Lower leg skin (tissue), 4 donors: ENCODE measurements around the gene ASH1L. TPM values are rescaled to one million over a fixed set of nuclear protein-coding genes. Genes with fewer than 3 reads are reported as not detected.
"Not testable (repeated sequence)": the region's sequence is repeated elsewhere in the genome, so short reads cannot be mapped to it uniquely, and the experiment has no call there.

Source experiments
- DNase-seq, 2 donors: peaks; one replicate each; pipeline ENCODE4 v3.0.0-alpha.2; 2019; ENCODE audit warnings: low spot score in 2 of 2
- H3K4me3 ChIP-seq: fragments of 200-600 bp; sonication (generic); 2 replicates; pipeline ENCODE4 v1.5.1; 2017; ENCODE audit warnings: mild to moderate bottlenecking, low read depth; ENCODE audit not compliant: poor library complexity, severe bottlenecking
- POLR2A ChIP-seq, 2 donors: fragments of 450-650 bp; IDR thresholded peaks; one replicate each; pipeline ENCODE4 v1.6.1; 2016 to 2017; ENCODE audit warnings: antibody characterized with exemption in 2 of 2, mild to moderate bottlenecking in 1 of 2, moderate library complexity in 1 of 2
- WGBS, 2 donors: methylation state at CpG; one replicate each; pipeline ENCODE4 v1.1.5; 2018; 5-methylcytosine and 5-hydroxymethylcytosine counted together
- intact Hi-C: fragments of 100-400 bp; cut with DNase I; formaldehyde crosslinking; loops from one replicate; pipeline ENCODE4 v1.15.0; 2023; ENCODE audit warnings: low total_unique reads
- total RNA-seq, 4 donors: library from RNA; depleted of rRNA; stranded (reverse); fragments of >200 nt; gene quantifications; one replicate each; pipeline ENCODE4 v1.1.0, GENCODE V29; 2016
- TF ChIP-seq, protein P1 (sequence below), 3 donors: fragments of 450-650 bp; IDR thresholded peaks; one replicate each; pipeline ENCODE4 v1.5.1; 2016; ENCODE audit warnings: antibody characterized with exemption in 3 of 3, mild to moderate bottlenecking in 3 of 3, moderate library complexity in 2 of 3

ASH1L gene
- total RNA-seq, 4 donors from 2014 or later = 40.6 to 59.4 (median 49.9) TPM

DNA sequence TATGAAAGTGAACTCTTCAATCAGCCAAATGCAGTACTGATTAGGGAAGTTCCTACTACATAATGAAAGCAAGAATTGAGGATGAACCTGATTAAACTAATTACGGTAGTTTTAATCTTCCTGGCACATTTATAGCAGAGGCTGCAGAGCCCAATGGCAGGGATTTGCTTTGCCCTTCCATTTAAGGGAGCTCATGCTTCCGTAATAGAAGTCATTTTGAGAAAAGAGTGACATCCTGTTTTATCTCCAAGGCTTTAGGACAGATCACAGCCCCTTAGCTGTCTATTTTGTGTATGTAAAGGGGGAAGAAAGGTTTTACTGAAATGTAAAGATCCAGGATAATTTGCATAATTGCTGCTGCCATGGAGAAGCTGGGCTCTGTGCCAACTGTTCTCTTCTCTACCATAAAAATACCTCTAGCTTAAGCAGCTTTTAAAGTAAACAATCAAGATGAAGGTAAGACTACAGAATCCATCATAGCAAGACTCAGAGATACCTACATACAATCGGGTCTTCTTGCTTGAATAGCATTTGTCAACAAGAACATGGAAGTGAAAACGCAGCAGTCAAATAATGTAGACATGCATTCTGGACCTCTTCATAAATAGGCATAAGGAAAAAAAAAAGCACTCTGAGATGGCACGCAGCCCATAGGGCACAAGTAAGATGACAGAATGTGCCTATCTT lies 62.5 kb downstream of the ASH1L start:
- DNase-seq = no peak
- intact Hi-C loops = no loop called here
- TF ChIP-seq, protein P1, sequence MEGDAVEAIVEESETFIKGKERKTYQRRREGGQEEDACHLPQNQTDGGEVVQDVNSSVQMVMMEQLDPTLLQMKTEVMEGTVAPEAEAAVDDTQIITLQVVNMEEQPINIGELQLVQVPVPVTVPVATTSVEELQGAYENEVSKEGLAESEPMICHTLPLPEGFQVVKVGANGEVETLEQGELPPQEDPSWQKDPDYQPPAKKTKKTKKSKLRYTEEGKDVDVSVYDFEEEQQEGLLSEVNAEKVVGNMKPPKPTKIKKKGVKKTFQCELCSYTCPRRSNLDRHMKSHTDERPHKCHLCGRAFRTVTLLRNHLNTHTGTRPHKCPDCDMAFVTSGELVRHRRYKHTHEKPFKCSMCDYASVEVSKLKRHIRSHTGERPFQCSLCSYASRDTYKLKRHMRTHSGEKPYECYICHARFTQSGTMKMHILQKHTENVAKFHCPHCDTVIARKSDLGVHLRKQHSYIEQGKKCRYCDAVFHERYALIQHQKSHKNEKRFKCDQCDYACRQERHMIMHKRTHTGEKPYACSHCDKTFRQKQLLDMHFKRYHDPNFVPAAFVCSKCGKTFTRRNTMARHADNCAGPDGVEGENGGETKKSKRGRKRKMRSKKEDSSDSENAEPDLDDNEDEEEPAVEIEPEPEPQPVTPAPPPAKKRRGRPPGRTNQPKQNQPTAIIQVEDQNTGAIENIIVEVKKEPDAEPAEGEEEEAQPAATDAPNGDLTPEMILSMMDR (IDR thresholded peaks at IDR 0.05) = no peak
- no peak for TF ChIP-seq POLR2A (IDR thresholded peaks at IDR 0.05)

GRCh38 chr1:155499263-155499662 lies 63.3 kb downstream of the ASH1L start:
- TF ChIP-seq POLR2A (IDR thresholded peaks at IDR 0.05) = no peak
- TF ChIP-seq, protein P1 (IDR thresholded peaks at IDR 0.05) = no peak
- 94 to 100% methylated on average over 1 of the region's 1 CpG for WGBS, 2 donors
- DNase-seq = no peak
- no peak overlapping the region for H3K4me3 ChIP-seq
- intact Hi-C loops = no loop called here

More for the DNA sequence above, 62.5 kb downstream of the ASH1L start:
- no peak overlapping the region for H3K4me3 ChIP-seq
- WGBS, 2 donors = 43 to 52% methylated on average over 5 of the region's 5 CpGs

GRCh38 chr1:155493595-155493994 lies 69.0 kb downstream of the ASH1L start:
- 71 to 75% methylated on average over 4 of the region's 4 CpGs for WGBS, 2 donors
- DNase-seq, intact Hi-C loops, H3K4me3 ChIP-seq: not testable (repeated sequence)

DNA sequence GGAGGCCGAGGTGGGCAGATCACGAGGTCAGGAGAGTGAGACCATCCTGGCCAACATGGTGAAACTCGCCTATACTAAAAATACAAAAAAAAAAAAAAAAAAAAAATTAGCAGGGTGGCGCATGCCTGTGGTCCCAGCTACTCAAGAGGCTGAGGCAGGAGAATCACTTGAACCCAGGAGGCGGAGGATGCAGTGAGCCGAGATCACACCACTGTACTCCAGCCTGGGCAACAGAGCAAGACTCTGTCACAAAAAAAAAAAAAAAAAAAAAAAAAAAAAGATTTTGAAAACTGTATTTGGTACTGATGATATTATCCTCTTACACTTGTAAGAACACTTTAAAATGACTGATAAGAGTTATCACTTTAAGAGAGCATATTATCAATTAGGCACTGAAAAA lies 74.2 kb downstream of the ASH1L start:
- 92 to 94% methylated on average over 6 of the region's 6 CpGs for WGBS, 2 donors
- DNase-seq, H3K4me3 ChIP-seq, intact Hi-C loops: not testable (repeated sequence)

DNA sequence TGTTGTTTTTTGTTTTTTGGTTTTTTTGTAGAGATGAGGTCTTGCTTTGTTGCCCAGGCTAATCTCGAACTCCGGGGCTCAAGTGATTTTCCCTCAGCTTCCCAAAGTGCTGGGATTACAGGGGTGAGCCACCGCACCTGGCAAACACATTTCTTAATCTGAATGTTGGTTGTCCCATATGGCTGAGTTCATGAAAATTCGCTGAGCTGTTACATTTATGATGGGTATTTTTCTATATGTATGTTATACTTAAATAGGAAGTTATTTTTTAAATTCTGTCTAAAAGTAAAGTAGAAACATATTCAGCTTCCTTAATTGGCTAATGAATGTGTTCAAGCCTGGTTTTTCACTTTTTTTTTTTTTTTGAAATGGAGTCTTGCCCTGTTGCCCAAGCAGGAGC lies 75.1 kb downstream of the ASH1L start:
- intact Hi-C loops = no loop called here
- TF ChIP-seq POLR2A (IDR thresholded peaks at IDR 0.05) = no peak
- TF ChIP-seq, protein P1 (IDR thresholded peaks at IDR 0.05) = no peak

DNA sequence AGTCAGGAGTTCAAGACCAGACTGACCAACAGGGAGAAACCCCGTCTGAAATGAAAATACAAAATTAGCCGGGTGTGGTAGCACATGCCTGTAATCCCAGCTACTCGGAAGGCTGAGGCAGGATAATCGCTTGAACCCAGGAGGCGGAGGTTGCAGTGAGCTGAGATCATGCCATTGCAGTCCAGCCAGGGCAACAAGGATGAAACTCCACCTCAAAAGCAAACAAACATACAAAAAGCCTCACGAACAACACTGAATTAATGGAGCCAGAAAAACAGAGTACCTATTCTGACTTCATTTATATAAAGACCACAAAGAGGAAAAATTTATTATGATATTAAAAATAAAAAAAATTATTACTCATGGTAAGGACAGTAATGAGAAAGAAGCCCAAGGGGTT lies 75.7 kb downstream of the ASH1L start:
- H3K4me3 ChIP-seq, intact Hi-C loops, DNase-seq: not testable (repeated sequence)
- WGBS, 2 donors = 83 to 88% methylated on average over 6 of the region's 6 CpGs

More for the DNA sequence above, 75.1 kb downstream of the ASH1L start:
- 92 to 94% methylated on average over 4 of the region's 4 CpGs for WGBS, 2 donors
- DNase-seq = no peak
- H3K4me3 ChIP-seq = no peak overlapping the region

GRCh38 chr1:155485945-155486344 lies 76.7 kb downstream of the ASH1L start:
- DNase-seq = no peak
- H3K4me3 ChIP-seq = no peak overlapping the region
- intact Hi-C loops = no loop called here
- TF ChIP-seq, protein P1 (IDR thresholded peaks at IDR 0.05) = no peak
- TF ChIP-seq POLR2A (IDR thresholded peaks at IDR 0.05) = no peak
